GM18499 (cell line): ENCODE results near the gene PRLHR.
"Not testable (repeated sequence)": the region's sequence is repeated elsewhere in the genome, so short reads cannot be mapped to it uniquely, and the experiment has no call there.

Experiments used
- ATAC-seq: cut with Tn5 transposase; IDR thresholded peaks from one replicate; pipeline ENCODE4 v1.9.1; 2021; ENCODE audit warnings: moderate number of reproducible peaks; ENCODE audit not compliant: insufficient read depth, unreplicated experiment

PRLHR gene

DNA sequence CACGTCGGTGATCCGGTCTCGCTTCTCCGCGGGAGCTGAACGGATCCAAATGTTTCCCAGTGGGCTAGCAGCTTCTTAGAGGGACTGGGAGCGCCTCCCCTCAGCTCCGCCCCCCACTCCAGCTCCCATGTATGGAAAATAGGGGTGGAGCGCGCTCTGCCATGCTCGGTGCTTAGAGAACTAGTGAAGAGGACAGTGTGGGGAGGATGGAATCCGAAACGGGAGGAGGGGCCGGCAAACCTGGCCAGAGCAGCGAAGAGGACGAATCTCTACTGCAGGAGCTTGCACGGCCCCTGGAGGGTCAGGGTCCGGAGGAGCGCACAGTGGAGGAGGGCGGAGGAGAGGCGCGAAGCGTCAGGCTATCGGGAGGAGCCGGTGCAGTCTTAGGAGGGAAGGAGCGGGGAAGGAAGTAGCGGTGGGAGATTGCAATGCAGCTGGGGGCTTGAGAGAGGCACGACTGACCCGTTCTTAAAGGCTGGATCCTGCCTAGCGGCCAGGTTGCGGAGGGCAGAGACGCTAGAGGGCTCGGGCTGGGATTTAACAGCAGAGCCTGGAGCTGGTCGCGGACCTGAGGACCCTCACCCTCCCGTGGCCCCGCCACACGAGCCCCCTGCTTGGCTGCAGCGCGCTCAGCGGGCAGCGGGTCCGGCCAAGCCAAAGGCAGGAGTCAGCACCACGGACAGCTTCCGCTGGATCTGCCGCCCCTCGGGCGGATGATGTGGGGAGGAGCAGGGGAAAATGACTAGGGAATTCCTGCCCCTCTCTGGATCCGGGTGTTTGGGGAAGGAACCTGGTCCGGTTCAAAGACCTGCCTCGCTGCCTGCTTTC lies at the start of gene PRLHR:
PRLHR (minus strand) TSS at position 51 of the 828 bp plus-strand sequence. CDS start 404 bp downstream, outside the sequence.
- ATAC-seq: no peak

DNA sequence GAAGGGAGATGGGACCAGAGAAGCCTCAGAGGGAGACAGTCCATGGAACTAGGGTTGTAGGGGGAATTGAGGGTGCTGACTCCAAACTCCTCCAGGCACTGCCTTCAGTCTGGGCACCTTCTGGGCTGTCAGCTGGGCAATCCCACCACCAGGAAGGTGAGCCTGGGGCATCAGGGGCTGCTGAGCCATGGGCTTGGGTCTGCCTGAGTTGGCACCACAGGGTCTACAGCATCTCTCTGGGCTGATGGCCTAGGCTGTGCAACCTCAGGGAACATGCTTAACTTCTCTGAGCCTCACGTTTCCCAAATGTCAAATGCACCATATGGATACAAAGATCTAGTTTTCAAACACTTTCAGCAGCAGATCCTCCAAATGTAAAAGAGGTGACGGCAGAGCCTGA lies 46.8 kb upstream of the PRLHR start:
- ATAC-seq: no peak

DNA sequence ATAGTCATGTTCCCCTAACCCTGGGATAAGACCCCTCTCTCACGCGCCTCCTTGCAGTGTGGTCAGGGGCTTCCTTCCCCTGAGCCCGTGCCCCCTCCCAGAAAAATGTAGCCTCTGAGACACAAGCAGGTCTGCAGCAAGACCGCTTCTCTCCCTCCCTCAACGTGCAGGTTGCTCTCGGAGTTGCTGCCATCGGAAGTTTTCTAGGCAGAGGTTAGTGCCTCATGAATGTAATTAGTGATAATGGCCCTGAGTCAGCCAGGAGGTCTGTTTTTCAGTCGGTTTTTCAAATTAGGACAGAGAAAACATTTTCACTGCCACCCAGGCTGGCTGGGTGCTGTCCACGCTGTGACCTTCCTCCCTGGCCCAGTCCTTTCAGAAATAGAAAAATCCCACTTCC lies 43.2 kb upstream of the PRLHR start:
- no peak for ATAC-seq

DNA sequence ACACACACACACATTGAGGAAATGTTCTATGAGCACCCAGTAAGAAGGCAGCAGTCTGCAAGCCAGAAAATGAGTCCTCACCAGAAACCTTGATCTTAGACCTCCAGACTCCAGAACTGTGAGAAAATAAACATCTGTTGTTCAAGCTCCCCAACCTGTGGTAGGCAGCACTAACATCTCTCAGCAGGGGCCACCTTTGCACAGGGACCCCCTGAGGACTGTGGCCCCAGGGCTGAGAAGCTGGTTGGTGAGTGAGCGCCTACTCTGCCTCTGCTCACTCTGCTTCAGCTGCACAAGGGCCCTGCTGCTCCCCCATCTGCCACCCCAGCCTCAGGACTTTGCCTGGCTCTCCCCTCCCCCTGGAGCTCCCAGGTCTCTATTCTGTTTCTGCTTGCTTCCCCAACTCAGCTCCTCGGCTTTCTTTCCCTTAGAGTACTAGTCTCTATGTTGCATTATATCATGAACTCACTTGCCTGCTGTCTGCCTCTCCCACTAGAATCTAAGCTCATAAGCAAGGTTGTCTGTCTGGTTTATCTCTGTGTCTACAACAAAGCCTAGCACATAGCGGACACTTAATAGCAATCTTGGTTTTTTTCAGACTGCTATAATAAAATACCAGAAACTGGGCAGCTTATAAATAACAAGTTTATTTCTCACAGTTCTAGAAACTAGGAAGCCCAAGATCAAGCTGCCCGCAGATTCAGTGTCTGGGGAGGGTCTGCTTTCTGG lies 40.4 kb upstream of the PRLHR start:
- ATAC-seq: no peak

DNA sequence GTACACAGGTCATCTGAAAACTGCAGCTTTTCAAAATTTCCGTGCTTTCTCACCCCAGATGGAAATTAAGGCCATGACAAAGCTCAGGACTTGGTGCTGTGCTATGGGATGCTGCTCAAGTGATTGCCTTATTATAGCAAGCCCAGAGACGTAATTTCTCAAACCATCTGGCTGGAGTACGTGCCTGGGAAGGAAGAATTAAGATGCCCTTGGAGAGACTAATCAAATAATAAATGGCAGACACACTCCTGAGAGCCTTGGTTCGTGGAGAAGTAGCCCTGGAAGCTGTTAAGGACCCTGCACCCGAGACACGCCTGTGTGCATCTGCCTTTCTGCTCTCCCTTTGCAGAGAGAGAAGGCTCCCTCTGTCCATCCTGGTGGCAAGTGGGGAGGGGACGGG lies 38.3 kb upstream of the PRLHR start:
- no peak for ATAC-seq

DNA sequence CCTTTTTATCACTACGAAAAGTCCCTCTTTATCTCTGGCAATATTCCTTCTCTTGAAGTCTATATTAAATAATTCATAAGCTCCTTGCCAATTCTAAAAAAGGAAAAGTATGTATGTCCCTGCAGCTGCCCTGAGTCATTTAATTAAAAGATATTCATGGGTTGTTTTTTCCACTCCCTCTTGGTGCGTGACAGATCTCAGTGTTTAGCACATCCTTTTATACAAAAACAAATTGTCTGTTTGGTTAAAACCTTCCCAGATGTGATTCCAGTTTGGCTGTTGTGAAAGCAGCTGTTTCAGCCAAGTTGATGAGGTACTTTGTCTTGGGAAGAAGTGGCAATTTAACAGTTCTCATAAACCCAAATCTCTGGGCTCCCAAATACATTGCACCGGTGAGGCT lies 33.8 kb upstream of the PRLHR start:
- no peak for ATAC-seq

DNA sequence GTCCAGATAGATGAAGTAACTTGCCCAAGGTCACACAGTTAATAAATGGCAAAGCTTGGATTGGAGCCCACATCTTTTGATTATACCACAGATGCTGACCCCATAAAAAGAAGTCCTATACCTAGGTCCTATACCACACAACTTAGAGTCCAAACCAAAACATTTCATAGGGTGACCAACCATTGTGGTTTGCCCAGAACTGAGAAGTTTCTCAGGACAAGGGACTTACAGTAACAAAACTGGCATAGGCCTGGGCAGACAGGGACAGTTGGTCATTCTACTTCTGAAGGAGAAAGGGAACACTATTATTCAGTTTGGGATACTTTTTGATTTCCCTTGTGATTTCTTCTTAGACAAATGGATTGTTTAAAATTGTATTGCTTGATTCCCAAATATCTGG lies 32.9 kb upstream of the PRLHR start:
- no peak for ATAC-seq

DNA sequence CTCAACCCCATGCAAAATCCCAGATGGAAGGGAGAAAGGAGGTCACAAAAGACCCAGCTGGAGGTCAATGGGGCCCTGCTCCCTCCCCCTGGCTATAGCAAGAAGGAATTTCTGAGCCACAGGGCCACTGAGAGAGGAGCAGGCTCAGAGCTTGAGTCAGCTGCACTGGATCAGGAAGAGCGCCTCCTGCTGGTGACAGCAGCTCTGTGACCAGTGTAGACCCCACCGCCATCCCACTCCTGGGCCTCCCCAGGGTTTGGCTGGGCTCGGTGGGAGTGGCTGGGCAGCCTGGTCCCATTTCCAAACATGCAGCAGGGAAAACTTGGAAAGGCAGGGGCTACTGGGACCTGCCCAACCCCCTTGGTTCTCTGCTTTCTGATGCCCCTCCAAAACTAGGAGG lies 31.5 kb upstream of the PRLHR start:
- ATAC-seq: no peak

DNA sequence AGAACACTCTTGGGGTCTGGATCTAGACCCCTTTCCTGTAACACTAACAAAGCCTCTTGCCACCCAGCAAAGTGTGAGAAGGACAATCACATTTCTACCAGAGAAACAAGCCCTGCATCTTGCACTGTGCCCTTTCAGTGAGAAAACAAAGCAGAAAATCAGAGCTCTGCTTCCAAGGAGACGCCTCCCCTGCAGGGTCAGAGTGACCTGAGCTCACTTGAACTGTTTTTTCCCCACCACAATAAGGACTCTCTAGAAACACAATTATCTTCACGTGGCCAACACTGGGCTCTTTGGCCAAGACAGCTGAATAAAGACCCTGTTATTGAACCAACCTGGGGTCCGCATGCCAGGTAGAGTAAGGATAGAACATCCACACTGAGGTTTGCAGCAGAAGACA lies 30.1 kb upstream of the PRLHR start:
- ATAC-seq: no peak

DNA sequence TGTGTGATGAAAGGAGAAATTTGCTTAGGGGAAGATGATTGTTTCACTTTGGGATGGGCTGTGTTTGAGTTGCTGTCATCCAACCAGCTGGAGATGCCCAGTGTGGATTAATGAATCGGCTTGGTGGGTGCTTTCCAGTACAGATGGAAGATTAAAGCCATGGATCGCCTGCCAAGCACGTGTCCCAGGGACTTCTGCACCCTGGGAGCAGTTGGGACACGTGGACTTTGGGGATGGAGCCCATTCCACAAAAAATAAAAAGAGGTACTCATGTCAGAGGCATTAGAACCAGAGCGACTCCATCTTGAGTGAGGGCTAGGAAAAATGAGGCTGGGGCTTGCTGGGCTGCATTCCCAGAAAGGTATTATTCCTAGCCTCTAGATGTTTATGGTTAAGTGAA lies 29.3 kb upstream of the PRLHR start:
- ATAC-seq: no peak

DNA sequence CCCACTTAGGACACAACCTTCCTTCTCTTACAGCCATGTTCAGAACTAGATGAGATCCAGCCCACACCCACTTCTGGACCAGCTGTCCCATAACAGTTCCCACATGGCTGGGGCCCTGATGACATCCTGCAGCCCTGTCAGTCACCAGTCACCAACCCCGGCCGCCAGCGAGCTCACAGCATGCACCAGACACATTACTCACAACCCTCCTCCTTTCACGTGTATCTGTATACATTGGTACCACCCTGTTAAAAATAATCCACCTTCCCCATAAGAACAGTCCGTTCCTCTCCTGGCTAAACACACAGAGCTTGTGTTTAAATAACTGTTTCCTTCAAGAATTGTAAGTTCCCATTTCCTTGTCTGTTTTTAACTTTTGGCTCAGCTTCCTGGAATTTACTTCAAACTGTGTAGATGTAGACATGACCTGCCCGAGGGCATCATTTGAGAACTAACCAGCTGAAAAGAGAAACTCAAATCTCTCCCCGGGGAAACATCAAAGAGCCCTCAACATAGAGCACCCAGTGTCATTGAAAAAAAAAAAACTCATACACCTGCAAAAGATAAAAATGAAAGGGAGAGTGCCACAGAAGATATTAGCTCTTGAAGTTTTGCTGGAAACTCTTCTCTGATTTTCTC lies 26.0 kb upstream of the PRLHR start:
- ATAC-seq: no peak

DNA sequence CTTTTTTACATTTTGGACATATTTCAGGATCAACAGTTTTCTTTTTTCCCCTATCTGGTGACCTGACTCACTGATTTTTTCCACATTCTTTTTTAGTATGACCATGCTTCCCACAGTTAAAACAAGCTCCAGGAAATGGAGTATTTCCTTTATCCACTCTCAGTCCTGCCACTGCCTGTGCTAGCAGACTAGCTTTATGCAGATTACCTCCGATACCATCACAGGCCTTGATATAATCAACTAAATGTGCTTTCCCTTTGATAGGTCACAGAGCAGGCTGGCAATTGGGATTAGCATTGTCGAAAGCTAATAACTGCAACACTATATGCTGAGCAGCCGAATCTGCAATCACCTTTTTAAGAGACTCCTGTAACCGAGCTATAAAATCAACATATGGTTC lies 18.4 kb upstream of the PRLHR start:
- ATAC-seq: not testable (repeated sequence)

DNA sequence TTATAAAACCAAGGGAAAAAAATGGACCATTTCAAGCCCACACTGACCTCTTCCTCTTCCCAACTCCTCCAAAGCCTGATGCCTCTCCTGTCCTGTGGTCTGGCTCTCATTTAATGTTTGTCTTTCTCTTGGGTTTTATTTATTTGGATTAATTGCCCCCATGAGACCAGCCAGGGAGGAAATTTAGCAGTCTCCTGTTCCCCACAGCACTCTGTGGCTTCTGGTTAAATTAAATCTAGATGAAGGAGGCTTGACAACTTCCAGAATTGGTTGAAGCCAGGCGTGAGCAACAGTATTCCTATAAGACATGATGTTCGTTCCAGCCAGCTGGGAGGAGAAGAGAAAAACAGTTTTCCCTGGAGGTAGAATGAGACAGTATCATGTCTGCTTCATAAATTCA lies 15.1 kb upstream of the PRLHR start:
- no peak for ATAC-seq

DNA sequence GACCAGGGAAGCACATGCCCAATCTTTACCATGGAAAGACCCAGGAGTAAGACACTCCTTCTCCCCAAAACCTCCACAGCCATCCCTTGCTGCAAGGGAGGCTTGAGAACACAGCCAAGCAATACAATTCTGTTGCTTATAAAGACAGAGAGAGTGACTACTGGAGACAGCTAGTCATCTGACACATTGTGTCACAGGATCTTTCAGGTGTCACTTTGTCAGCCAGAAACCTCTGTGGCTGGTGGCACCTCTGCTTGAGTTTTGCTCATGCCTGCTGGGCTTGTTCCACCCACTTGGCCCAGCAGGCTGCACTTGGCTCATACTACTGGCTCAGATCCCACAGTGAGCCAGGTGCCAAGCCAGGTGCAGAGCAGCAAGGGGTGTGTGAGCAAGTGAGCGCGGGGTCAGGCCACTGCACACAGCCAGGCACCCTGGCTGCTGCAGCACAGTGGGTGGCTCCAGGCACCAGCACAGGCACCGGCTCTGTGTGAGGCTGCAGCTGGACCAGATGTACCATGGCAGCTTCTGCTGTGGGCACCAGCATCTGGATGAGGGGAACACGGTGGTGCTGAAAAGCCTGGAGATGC lies 12.4 kb upstream of the PRLHR start:
- no peak for ATAC-seq

DNA sequence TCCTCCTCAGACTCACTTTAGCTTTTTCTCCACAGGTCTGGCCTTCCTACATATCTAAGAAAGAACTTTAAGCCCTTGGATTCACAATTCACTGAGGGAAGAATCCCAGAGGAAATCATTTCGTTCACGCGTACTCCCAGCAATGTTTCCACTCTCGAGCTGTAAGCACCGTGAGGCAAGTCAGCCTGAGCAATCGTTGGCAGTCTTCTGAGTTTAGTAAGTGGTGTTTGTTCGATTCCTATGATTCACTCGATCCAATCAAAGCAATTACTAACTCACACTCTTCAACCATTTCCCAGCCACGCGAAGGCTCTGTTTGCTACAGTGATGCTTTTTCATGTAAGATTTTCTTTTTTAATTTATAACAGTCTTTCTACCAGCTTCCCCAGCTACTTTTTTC lies 10.2 kb upstream of the PRLHR start:
- ATAC-seq: no peak

DNA sequence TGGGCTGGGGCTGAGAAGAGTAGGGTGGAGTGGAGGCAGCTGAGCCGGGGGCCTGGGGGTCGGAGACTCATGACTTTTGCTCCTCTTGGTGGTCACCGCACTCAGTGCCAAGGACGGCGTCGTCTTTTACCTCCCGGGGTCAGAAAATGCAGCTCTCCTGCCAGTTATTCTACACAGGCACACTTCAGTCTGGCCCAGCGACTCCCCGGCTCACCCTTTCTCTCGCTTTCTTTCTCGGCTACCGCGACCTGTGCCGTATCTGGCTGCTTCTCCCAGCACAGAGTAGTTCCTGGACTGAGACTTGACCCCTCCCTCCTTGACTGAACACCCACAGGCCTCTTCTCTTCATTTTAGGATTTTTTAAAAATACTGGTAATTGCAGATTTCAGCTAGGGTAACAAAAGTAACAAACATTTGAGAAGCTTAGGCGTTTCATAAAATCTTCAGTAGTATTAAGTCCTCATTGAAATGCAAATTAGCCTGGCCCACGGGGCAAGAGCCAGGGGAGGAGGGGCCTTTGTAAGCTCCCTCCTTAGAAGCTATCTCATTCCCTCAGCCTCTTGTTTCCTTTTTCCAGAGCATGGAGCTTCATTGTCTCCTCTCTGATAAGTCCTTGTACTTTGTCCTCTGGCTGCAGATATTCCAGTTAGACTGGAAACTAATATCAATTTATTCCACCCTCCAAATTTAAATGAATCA lies 1.1 kb upstream of the PRLHR start:
- ATAC-seq: no peak

DNA sequence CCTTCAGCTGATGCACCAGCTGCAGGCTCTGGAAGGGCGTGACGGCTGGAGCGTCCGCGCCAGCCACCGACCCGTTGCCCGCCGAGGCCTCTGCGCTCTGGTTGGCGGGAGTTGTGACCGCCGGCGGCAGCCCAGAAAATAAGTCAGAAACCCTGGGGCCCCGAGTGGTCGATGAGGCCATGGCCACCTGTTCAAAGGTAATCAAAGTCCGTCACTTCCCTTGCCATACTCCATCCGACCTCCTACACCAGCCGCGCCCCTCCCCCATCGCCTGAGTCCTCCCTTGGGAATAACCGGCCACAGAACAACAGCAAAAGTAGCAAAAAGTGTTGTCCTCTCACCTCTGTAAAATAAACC lies 406 bp downstream of the PRLHR start:
- ATAC-seq: no peak

DNA sequence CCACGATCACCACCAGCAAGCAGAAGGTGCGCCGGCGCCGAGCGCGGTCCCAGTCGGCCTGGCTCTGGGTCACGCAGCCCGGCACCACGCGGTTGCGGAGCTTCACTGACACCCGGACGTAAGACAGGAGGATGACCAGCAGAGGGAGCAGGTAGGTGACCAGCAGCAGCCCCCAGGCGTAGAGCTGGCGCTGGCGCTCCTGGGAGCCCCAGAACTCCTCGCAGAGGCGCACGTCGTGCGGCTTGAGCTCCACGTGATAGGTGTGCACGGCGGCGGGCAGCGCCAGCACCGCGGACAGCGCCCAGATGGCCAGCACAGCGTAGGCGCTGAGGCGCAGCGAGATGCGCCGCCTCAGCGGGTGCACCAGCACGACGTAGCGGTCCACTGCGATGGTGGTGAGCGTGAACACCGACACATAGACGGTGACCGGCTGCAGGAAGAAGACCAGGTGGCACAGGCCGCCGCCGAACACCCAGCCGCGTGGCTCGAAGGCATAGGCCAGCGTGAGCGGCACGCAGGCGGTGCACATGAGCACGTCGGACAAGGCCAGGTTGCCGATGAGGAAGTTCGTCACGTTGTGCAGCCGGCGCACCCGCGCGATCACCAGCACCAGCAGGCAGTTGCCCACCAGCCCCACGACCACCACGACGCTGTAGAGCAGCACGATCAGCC lies 920 bp downstream of the PRLHR start:
- ATAC-seq: no peak

DNA sequence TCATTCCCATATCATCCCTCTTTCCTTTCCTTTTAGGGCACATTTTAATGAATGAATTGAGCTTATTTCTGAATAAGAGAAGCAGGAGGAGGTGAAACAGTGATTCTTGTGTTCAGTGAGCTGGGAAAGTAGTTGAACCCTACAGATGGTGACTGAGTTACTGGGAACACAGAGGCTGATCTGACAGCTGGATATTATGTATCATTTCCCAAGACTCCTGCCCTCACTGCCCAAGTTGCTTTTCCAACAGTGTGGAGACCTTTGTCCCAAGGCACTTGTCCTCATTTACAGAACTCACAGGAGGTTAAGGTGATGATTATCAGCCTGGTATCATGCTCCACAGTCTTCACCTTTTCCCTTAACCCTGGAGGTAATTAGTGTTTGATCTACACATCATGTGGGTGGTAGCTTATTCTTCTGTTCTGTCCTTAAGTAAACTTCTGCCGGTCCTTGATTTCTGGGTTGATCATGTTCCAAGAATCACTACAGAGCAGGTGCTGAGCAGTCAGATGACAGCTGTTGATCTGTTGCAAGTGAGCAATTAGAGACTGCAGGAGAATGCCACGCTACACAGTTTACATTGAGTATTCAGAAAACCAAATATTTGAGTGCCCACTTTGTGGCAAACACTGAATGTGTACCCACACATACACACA lies 2.6 kb downstream of the PRLHR start:
- no peak for ATAC-seq
